GM12874 (cell line): ENCODE results near the gene THBD.

Experiments
- CTCF ChIP-seq: IDR thresholded peaks from 2 replicates; pipeline ENCODE4 v1.5.1; 2011; ENCODE audit warnings: low read depth, mild to moderate bottlenecking, control low read depth, low read length, moderate library complexity; ENCODE audit not compliant: insufficient read depth

THBD gene

GRCh38 chr20:23060629-23061028, 11.2 kb upstream of the THBD start:
- no peak for TF ChIP-seq CTCF

DNA sequence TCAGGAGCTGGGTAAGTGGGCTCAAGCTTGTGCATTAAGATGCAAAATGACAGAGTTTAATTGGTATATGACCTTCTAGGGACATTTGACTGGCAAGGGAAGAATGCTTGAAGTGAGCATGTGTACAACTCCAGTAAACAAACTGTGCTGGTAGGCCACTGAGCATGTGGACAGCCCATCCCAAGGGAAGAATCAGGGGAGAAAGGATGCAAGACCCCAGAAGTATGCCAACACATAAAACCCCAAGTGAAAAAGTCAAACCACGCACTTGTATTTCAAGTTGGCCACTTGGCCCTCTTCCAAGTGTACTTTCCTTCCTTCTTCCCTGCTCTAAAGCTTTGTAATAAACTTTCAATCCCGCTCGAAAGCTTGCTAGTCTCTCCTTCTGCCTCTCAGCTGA, 10.4 kb upstream of the THBD start:
- no peak for TF ChIP-seq CTCF

- TF ChIP-seq CTCF = no peak
These were observed 9.5 kb upstream of the THBD start for GRCh38 chr20:23059001-23059400.

GRCh38 chr20:23058240-23058639, 8.8 kb upstream of the THBD start:
- no peak for TF ChIP-seq CTCF

DNA sequence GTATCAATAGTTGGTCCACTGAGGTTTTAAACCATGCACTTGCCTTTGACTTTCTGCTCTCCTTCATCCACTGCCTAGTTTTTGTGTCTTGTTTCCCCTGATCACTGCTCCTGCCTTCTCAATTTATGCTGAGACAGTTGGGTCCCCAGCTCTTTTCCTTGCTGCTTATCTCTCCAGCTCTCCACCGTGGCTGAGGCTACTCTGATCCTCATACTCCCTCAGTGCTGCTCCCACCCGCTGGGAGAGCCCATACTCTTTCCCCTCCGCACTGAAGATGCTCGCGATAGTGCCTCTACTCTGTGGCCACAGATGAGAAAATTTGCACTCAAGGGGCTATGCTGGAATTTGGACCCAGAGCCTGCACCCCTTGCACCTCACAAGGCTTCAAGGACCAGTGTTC, 3.4 kb upstream of the THBD start:
- no peak for TF ChIP-seq CTCF

- TF ChIP-seq CTCF = peak; percentile 61
These were observed 1.6 kb upstream of the THBD start for GRCh38 chr20:23050847-23051627.

DNA sequence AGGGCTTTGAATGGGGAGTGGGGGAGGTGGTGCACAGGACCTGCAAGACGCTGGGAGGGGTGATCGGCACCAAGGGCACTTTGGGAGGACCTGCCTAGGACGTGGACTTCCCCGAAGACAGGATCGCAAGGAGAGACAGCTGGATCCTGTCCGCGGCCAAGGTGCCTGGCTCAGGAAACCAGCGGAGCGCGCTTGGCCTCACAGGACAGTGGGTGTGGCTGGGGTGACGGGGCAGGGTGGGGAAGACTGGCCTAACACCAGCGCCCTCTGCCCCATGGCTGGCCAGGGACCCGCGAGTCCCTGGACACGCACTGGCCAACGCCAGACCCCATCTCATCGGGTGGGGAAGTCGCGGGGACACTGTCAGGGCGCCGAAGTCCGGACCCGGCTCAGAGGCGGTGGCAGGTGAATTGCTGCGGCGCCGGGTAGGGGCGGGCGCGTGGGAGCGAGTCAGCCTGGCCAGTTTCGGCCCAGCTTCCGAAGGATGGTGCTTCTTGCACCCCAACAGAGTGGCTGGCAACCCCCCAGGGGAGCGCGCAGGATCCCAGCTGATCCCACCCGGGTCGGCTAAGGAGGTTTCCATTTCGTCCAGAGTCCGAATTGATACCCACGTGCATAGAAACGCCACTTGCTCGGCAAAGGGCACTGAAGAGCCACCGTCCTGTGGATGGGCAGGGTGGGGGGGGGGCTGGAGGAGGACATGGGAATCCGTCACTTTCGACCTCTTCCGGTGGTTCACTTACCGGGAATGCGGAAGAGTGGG, 785 bp upstream of the THBD start:
- no peak for TF ChIP-seq CTCF
